CD4-positive, alpha-beta T cell treated with Interleukin-2 at 100 ng/mL for 4 hours (primary cell): ENCODE results near the gene PTBP1.
"Not testable (repeated sequence)": the region's sequence is repeated elsewhere in the genome, so short reads cannot be mapped to it uniquely, and the experiment has no call there.

Experiments used
- DNase-seq: peaks from one replicate; pipeline ENCODE4 v3.0.0-alpha.2; 2020; ENCODE audit warnings: low spot score

PTBP1 gene

GRCh38 chr19:829129-829758, 32.0 kb downstream of the PTBP1 start:
- no peak for DNase-seq

- no peak for DNase-seq
Measured at GRCh38 chr19:831407-832369, 34.4 kb downstream of the PTBP1 start.

- DNase-seq, result no peak
Measured at GRCh38 chr19:834216-834615, 37.0 kb downstream of the PTBP1 start.

- DNase-seq, result no peak
Measured at GRCh38 chr19:835210-835810, 38.1 kb downstream of the PTBP1 start.

- DNase-seq, result no peak
Measured at GRCh38 chr19:840519-841206, 43.4 kb downstream of the PTBP1 start, which contains the start of gene PRTN3. Gene PRTN3, plus strand, starts transcription at chr19:840999. Its CDS starts 10 bp downstream, at chr19:841009.

- DNase-seq, result not testable (repeated sequence)
Measured at GRCh38 chr19:842802-843179, 45.5 kb downstream of the PTBP1 start.

- no peak for DNase-seq
Measured at GRCh38 chr19:843180-843835, 46.1 kb downstream of the PTBP1 start.

GRCh38 chr19:843836-844545, 46.7 kb downstream of the PTBP1 start:
- DNase-seq, result no peak

GRCh38 chr19:844546-844971, 47.3 kb downstream of the PTBP1 start:
- no peak for DNase-seq

GRCh38 chr19:845707-846521, 48.7 kb downstream of the PTBP1 start:
- no peak for DNase-seq

- DNase-seq, result no peak
Measured at GRCh38 chr19:848386-848921, 51.2 kb downstream of the PTBP1 start.

- DNase-seq, result not testable (repeated sequence)
Measured at GRCh38 chr19:849195-849594, 51.9 kb downstream of the PTBP1 start.

- no peak for DNase-seq
Measured at GRCh38 chr19:850221-850978, 53.1 kb downstream of the PTBP1 start.

GRCh38 chr19:850979-851335, 53.7 kb downstream of the PTBP1 start:
- DNase-seq, result no peak

- DNase-seq, result no peak
Measured at GRCh38 chr19:852136-853013, 55.1 kb downstream of the PTBP1 start, which contains the start of gene ELANE. Gene ELANE, plus strand, starts transcription at chr19:852303. Its CDS starts 26 bp downstream, at chr19:852329.

GRCh38 chr19:853014-853585, 55.8 kb downstream of the PTBP1 start:
- no peak for DNase-seq

GRCh38 chr19:853614-854220, 56.5 kb downstream of the PTBP1 start:
- not testable (repeated sequence) for DNase-seq
